ENCODE results near the gene SGTA. TPM values are rescaled to one million over a fixed set of nuclear protein-coding genes. Genes with fewer than 3 reads are reported as not detected.

The SGTA gene
- total and polyA plus RNA-seq, 2 of the 13 experiments (the other 11 are each of a cell fraction or from before 2014, with no cell fraction given), result 43.9 to 47.4 TPM

- TF ChIP-seq MAZ (IDR thresholded peaks at IDR 0.05; ENCODE audit: borderline replicate concordance, low read depth, low read length) (peak; percentile 85), MAZ (CRISPR knock-in tag; IDR thresholded peaks at IDR 0.05; ENCODE audit: low read depth) (peak; percentile 87; the same call in 1 of the 2 replicates), FOXC1 (CRISPR knock-in tag; IDR thresholded peaks at IDR 0.05; ENCODE audit: borderline replicate concordance) (peak; percentile 99), REST (IDR thresholded peaks at IDR 0.05; ENCODE audit: borderline replicate concordance in 1 of 2, low read depth in 1 of 2, low read length in 2 of 2) (peak; percentile 97 to 100), ARNT (IDR thresholded peaks at IDR 0.05) (no peak), PCBP2 (optimal IDR thresholded peaks at IDR 0.05; ENCODE audit: low read depth, low read length, poor library complexity, severe bottlenecking) (no peak), MAFK (conservative IDR thresholded peaks at IDR 0.05 in 1 of 2, IDR thresholded peaks at IDR 0.05 in 1 of 2; ENCODE audit: low read length in 2 of 2) (no peak), HDAC6 (IDR thresholded peaks at IDR 0.05; ENCODE audit: low read depth, low read length) (no peak), KLF9 (CRISPR knock-in tag; IDR thresholded peaks at IDR 0.05; ENCODE audit: low read depth) (peak; percentile 96), FOXJ3 (CRISPR knock-in tag; IDR thresholded peaks at IDR 0.05; ENCODE audit: borderline replicate concordance) (no peak; the same call in 1 of the 2 replicates), SOX13 (IDR thresholded peaks at IDR 0.05) (no peak), SOX13 (CRISPR knock-in tag; conservative IDR thresholded peaks at IDR 0.05 in 1 of 2, IDR thresholded peaks at IDR 0.05 in 1 of 2) (peak in 1 of 2 experiments; percentile 72; a peak in 2 of 4 replicates), CHD4 (IDR thresholded peaks at IDR 0.05; ENCODE audit: borderline replicate concordance, low read length) (no peak), GPN1 (CRISPR knock-in tag; IDR thresholded peaks at IDR 0.05; ENCODE audit: borderline replicate concordance) (0 out of 2 replicates have a peak, but pooled peaks have one; percentile 74), RBAK (CRISPR knock-in tag; IDR thresholded peaks at IDR 0.05) (no peak), MYNN (CRISPR knock-in tag; IDR thresholded peaks at IDR 0.05; ENCODE audit: low read depth) (peak; percentile 97; the same call in 1 of the 2 replicates), KLF11 (CRISPR knock-in tag; IDR thresholded peaks at IDR 0.05) (peak; percentile 99), U2AF2 (IDR thresholded peaks at IDR 0.05; ENCODE audit: low read depth, low read length) (no peak), ZMAT3 (CRISPR knock-in tag; conservative IDR thresholded peaks at IDR 0.05) (peak; percentile 93), CREBL2 (CRISPR knock-in tag; IDR thresholded peaks at IDR 0.05; ENCODE audit: borderline replicate concordance) (peak; percentile 67), DBP (CRISPR knock-in tag; IDR thresholded peaks at IDR 0.05; ENCODE audit: not compliant biosample characterization) (peak; percentile 47), TBX2 (CRISPR knock-in tag; IDR thresholded peaks at IDR 0.05; ENCODE audit: borderline replicate concordance) (peak; percentile 83), GATA4 (IDR thresholded peaks at IDR 0.05; ENCODE audit: borderline replicate concordance, low read depth) (no peak), JARID2 (CRISPR knock-in tag; IDR thresholded peaks at IDR 0.05; ENCODE audit: insufficient replicate concordance) (peak; percentile 99)
- TF ChIP-seq, protein P1, sequence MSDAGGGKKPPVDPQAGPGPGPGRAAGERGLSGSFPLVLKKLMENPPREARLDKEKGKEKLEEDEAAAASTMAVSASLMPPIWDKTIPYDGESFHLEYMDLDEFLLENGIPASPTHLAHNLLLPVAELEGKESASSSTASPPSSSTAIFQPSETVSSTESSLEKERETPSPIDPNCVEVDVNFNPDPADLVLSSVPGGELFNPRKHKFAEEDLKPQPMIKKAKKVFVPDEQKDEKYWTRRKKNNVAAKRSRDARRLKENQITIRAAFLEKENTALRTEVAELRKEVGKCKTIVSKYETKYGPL (CRISPR knock-in tag; IDR thresholded peaks at IDR 0.05), result peak; percentile 84; the same call in 1 of the 2 replicates
Observed at GRCh38 chr19:2739602-2740313, 43.3 kb downstream of the SGTA start, which contains the start of gene SLC39A3 (continued).

All from HepG2 (cell line).